ENCODE data around the gene BMP6. TPM values are rescaled to one million over a fixed set of nuclear protein-coding genes. Genes with fewer than 3 reads are reported as not detected.

The BMP6 gene
- total and polyA plus RNA-seq, 10 of the 15 experiments (the other 5 are each of a cell fraction or from before 2014, with no cell fraction given): 0.02 to 0.15 (median 0.05) TPM; not detected in 5

- WGBS (ENCODE audit: insufficient coverage, insufficient replicate concordance, low lambda C conversion rate, missing lambda C conversion rate): 90% methylated on average over 18 of the region's 21 CpGs
- Histone ChIP-seq H3K9me3 (replicated peaks; ENCODE audit: control insufficient read depth, insufficient read depth, low read length) (no peaks in the 10 kb centered on the region), H3K9ac (ENCODE audit: control insufficient read depth, insufficient read depth, low read length) (no peak overlapping the region), H3K4me2 (ENCODE audit: control insufficient read depth, insufficient read depth) (no peak overlapping the region), H3K27ac (ENCODE audit: control insufficient read depth, insufficient read depth) (no peak overlapping the region), H2AFZ (ENCODE audit: control insufficient read depth, low read depth, low read length) (no peak overlapping the region), H3K27me3 (replicated peaks in 1 of 2; ENCODE audit: control insufficient read depth in 2 of 2, insufficient read depth in 2 of 2, low read length in 1 of 2) (no peaks in the 10 kb centered on the region), H3K79me2 (ENCODE audit: control insufficient read depth, insufficient read depth, low read length) (no peaks in the 10 kb centered on the region), H3K36me3 (ENCODE audit: control insufficient read depth in 2 of 2, insufficient read depth in 2 of 2, low read length in 1 of 2) (peaks cover 24 to 52% of the 10 kb centered on the region in 2 experiments), H4K20me1 (ENCODE audit: control insufficient read depth, insufficient read depth) (no peaks in the 10 kb centered on the region), H3K4me3 (no peak overlapping the region), H3K4me1 (ENCODE audit: control insufficient read depth, insufficient read depth, low read length) (no peaks in the 10 kb centered on the region)
- in situ Hi-C loops (cut with MboI): no loop called here
- peak; percentile 73 for TF ChIP-seq POLR2A (IDR thresholded peaks at IDR 0.05; ENCODE audit: low read depth, low read length)
- TF ChIP-seq POLR2AphosphoS5 (IDR thresholded peaks at IDR 0.05; ENCODE audit: low read length): peak; percentile 31; the same call in 1 of the 2 replicates
- TF ChIP-seq IKZF1 (conservative IDR thresholded peaks at IDR 0.05): no peak
- intact Hi-C loops (cut with micrococcal nuclease; ENCODE audit: unreplicated experiment): no loop called here
- FAIRE-seq (no peak), DNase-seq (ENCODE audit: low read depth, low spot score) (no peak), ATAC-seq (no peak)
- ChIA-PET SMC1A (ENCODE audit: uncharacterized antibody, unreplicated experiment) (no interaction called here), POLR2A (no interaction called here), CTCF (interaction anchor here (0.8 kb wide), 1 partner anchor 22 kb away, joined by 3 read pairs; no protein-coding TSS in a partner anchor), RAD21 (ENCODE audit: unreplicated experiment) (no interaction called here)
- BruUV-seq (replicated peaks): no TSS peak
Observed at GRCh38 chr6:7887278-7887991, 161.5 kb downstream of the BMP6 start.

GRCh38 chr6:7888587-7889357, 162.9 kb downstream of the BMP6 start:
- RAD21 ChIA-PET (ENCODE audit: unreplicated experiment): no interaction called here
- in situ Hi-C loops (cut with MboI): no loop called here
- CTCF ChIA-PET: interaction anchor here (0.6 to 1.3 kb wide), 3 partner anchors 11 to 946 kb away, joined by 3 to 6 read pairs (median 3); no protein-coding TSS in a partner anchor

More at GRCh38 chr6:7888587-7889357, 162.9 kb downstream of the BMP6 start:
- Histone ChIP-seq H3K27ac (ENCODE audit: control insufficient read depth, insufficient read depth) (no peak overlapping the region), H3K9ac (ENCODE audit: control insufficient read depth, insufficient read depth, low read length) (no peak overlapping the region), H3K36me3 (ENCODE audit: control insufficient read depth in 2 of 2, insufficient read depth in 2 of 2, low read length in 1 of 2) (peaks cover 24 to 47% of the 10 kb centered on the region in 2 experiments), H3K27me3 (replicated peaks in 1 of 2; ENCODE audit: control insufficient read depth in 2 of 2, insufficient read depth in 2 of 2, low read length in 1 of 2) (no peaks in the 10 kb centered on the region), H3K9me3 (replicated peaks; ENCODE audit: control insufficient read depth, insufficient read depth, low read length) (no peaks in the 10 kb centered on the region), H2AFZ (ENCODE audit: control insufficient read depth, low read depth, low read length) (no peak overlapping the region), H4K20me1 (ENCODE audit: control insufficient read depth, insufficient read depth) (no peaks in the 10 kb centered on the region), H3K4me2 (ENCODE audit: control insufficient read depth, insufficient read depth) (no peak overlapping the region), H3K4me3 (no peak overlapping the region), H3K79me2 (ENCODE audit: control insufficient read depth, insufficient read depth, low read length) (no peaks in the 10 kb centered on the region), H3K4me1 (ENCODE audit: control insufficient read depth, insufficient read depth, low read length) (no peaks in the 10 kb centered on the region)
- BruUV-seq (replicated peaks): no TSS peak
- FAIRE-seq (no peak), DNase-seq (ENCODE audit: low read depth, low spot score) (no peak), ATAC-seq (no peak)
- ChIA-PET SMC1A (ENCODE audit: uncharacterized antibody, unreplicated experiment) (interaction anchor here (0.9 kb wide), 1 partner anchor 106 kb away, joined by 3 read pairs; no protein-coding TSS in a partner anchor), POLR2A (no interaction called here)
- peak; percentile 54 for TF ChIP-seq POLR2A (IDR thresholded peaks at IDR 0.05; ENCODE audit: low read depth, low read length)
- no peak for TF ChIP-seq KAT2A (conservative IDR thresholded peaks at IDR 0.05; ENCODE audit: control insufficient read depth, low read depth, low read length)
- no peak for TF ChIP-seq ZNF24 (IDR thresholded peaks at IDR 0.05)
- 92% methylated on average over 25 of the region's 25 CpGs for WGBS (ENCODE audit: insufficient coverage, insufficient replicate concordance, low lambda C conversion rate, missing lambda C conversion rate)
- intact Hi-C loops (cut with micrococcal nuclease; ENCODE audit: unreplicated experiment): no loop called here
